Stimulated activated naive CD4-positive, alpha-beta T cell (primary cell): ENCODE measurements around the gene HACD1.
"Not testable (repeated sequence)": the region's sequence is repeated elsewhere in the genome, so short reads cannot be mapped to it uniquely, and the experiment has no call there.

Experiments used
- DNase-seq, 6 experiments: peaks; one replicate each; lab custom pipeline; 2025; lab: John Stamatoyannopoulos, UW

Gene HACD1

GRCh38 chr10:17643755-17644484 is 26.7 kb upstream of the HACD1 start, which contains the start of gene STAM:
TSS of gene STAM (plus strand) at chr10:17644151. CDS start at chr10:17644340, 189 bp downstream.
- peak; percentile 89 to 99 (median 92) for DNase-seq

DNA sequence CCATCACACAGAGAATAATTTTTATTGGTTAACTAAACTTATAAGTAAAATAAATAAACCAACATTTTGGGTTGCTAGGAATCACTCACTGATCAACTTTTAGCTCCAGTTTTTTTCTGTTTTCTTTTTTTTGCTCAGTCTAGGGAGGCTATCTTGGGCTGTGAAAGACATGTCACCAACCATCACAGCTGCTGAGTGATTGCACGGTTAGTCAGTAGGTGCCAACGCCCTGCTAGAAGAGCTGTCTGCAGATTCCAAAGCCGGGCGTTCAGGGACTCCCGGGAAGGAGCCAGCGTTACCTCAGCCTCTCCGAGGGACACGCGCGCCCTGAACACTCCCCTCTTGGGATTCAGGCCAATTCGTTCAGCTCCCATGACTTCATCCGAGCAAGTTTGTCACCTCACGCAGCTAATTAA is 26.2 kb upstream of the HACD1 start:
- no peak for DNase-seq

DNA sequence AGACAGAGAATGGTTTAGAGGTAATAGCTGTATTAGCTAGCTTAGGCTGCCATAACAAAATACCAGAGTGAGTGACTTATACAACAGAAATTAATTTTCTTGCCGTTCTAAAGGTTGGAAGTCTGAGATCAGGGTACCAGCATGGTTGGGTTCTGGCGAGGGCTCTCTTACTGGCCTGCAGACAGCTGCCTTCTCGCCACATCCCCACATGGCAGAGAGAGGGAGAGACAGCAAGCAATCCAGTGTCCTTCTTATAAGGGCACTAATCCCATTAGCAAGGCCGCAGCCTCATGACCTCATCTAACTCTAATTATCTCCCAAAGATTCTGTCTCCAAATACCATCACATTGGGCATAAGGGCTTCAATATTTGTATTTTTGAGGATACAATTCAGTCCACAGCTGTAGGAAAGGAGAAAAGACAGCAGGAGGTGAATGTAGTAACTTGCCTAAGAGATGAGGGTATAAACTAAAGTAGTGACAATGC is 23.2 kb upstream of the HACD1 start:
- DNase-seq: no peak

DNA sequence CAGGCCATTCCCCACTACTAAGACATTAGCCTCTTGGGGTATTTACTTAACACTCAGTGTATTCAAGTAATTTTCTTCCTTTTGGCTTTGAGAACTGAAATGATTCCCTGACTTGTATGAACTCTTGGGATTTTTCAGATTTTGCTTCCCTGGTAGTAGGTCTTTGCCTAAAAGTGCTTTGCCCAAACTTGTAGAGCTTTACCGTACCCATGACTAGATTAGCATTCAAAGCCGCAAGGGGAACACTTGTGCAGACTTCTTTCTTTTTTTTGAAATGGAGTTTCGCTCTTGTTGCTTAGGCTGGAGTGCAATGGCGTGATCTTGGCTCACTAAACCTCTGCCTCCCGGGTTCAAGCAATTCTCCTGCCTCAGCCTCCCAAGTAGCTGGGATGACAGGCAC is 20.7 kb upstream of the HACD1 start:
- no peak for DNase-seq

DNA sequence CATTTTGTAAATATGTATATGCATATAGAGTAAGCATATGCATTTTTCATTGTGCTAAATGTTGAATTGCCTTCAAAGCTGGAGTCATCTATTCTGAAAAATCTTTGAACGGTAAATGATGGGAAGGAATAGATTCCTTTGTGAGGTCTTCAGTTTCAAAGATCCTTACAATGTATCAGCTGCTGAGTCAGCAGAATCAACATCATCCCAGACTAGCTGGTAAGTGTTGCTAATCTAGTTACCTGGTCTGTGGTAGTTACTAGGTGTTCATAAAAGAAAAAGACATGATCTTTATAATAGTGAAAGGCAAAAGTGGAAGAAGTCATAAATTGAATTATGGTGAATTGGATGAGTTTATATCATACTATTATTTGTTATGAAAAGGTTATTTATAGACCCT is 16.2 kb upstream of the HACD1 start:
- no peak for DNase-seq

DNA sequence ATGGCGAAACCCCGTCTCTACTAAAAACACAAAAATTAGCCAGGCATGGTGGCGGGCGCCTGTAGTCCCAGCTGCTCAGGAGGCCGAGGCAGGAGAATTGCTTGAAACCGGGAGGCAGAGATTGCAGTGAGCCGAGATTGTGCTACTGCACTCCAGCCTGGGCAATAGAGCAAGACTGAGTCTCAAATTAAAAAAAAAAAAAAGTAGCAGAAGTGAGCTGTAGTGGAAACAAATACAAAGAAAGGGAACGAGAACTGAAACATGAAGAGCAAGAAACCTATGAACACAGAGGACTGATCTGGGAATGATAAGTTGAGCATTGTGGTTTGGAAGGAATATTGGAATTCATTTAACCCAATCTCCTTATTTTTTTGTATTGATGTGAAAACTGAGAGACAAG is 15.4 kb upstream of the HACD1 start:
- not testable (repeated sequence) for DNase-seq

DNA sequence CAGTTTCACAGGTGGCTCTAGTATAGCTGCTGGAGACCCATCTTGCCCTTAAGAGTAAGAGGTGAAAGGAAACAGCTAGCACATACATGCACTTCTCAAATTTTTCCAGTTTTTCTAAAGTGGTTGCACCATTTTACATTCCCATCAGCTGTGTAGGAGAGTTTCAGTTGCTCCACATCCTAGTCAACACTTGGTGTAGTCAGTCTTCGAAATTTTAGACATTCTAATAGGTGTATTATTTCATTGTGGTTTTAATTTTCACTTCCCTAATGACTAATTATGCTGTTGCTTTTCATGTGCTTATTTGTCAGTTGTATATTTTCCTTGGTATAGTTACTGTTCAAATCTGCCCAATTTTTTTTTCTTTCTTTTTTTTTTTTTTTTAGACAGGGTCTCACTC is 9.5 kb upstream of the HACD1 start:
- DNase-seq: no peak

- no peak for DNase-seq
These were observed 7.8 kb upstream of the HACD1 start for GRCh38 chr10:17624996-17625395.

- DNase-seq: no peak
These were observed 4.9 kb upstream of the HACD1 start for GRCh38 chr10:17622061-17622460.

- peak in 2 of 6 experiments; percentile 12 to 17 for DNase-seq
These were observed 657 bp downstream of the HACD1 start for GRCh38 chr10:17616403-17617030.

- no peak for DNase-seq
These were observed 7.6 kb downstream of the HACD1 start for GRCh38 chr10:17609523-17610079.

- peak in 3 of 6 experiments; percentile 8 to 68 (median 41) for DNase-seq
These were observed 9.4 kb downstream of the HACD1 start for GRCh38 chr10:17607603-17608332.

DNA sequence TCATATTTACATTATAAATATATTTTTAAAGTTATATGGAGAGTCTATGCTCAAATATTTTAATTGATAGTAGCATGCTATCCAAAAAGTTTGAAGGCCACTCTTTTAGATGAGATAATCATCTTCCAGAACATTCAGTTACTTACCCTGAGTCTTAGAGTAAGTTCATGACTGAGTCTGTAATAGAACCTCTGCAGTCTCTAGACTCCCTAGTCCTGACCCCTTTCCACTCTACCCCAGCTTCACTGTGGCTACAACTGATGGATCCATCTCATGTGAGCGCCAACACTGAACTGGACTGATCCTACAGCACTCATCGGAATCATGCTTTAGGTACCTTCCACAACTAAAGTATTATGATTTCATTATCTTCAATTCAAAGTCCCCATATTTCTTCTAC is 10.1 kb downstream of the HACD1 start:
- no peak for DNase-seq

GRCh38 chr10:17606547-17607040 is 10.6 kb downstream of the HACD1 start:
- DNase-seq: no peak

DNA sequence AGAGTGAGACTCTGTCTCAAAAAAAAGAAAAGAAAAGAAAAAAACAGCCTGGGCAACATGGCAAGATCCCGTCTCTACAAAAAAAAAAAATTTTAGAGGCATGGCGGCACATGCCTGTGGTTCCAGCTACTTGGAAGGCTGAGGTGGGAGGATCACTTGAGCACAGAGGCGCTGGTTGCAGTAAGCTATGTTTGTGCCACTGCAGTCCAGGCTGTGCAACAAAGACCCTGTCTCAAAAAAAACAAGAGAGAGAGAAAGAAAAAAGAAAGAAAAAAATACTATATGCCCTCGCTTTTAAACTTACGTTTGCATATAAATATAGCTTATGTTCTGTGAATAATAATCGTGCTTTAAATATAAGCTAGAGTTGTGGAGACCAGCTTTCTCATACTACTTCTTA is 11.2 kb downstream of the HACD1 start:
- no peak for DNase-seq

- DNase-seq: no peak
These were observed 18.1 kb downstream of the HACD1 start for GRCh38 chr10:17599089-17599488.

DNA sequence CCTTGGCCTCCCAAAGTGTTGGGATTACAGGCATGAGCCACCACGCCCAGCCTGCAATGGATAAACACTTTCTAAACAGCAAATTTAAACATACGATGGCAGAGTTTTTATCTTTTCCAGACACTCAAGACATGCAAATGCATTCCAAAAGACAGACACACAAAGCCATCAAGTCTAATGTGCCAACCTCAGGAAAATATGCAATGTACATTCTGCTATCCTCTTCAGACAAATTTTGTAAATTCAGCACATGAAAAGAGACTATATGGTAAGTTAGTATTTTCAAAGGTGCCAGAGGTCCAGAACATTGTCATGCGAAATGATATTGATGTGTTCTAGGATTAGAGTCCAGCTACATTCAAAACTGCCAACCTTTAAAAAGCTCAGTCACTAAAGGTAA is 19.8 kb downstream of the HACD1 start:
- no peak for DNase-seq

DNA sequence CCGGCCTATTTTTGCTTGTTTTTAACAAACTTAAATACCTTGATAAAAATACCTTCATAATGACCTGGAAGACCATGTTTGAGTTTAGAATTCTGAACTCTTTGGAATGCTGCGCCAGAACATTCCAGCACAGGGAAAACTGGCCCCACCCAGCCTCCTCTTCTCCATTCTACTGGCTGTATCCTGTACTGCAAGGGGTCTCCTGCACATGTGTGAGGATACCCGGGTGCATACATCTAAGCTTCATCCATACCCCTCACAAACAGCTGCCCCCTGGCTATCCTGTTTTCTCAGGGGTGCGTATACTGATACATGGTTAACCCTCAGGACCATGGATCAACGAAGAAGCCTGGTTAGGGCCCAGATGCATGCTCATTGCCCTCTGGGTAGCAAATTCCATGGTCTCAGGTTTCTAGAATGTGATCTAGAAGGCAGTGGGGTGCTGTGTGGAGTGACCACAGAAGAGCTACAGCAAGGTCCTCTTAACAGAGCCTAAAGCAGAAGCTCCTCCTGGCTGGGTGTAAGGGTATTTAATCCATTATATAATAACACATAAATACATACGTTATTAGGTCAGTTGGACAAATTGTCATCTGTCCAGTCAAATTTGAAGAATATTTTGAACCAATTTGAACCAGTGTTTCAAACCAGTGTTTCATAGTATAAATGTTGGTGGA is 26.1 kb downstream of the HACD1 start:
- no peak for DNase-seq

DNA sequence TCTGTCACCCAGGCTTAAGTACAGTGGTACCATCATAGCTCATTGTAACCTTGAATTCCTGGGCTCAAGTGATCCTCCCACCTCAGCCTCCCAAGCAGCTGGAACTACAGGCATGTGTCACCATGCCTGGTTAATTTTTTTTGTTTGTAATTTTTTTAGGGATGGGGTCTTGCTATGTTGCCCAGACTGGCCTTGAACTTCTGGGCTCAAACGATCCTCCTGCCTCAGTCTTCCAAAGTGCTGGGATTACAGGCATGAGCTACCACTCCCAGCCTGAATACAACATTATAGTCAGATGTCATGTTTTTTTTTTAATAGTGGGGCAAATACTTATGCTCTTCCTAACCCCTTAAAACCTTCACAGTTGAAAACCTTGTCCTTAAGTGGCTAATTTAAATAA is 27.9 kb downstream of the HACD1 start:
- not testable (repeated sequence) for DNase-seq

GRCh38 chr10:17588420-17588819 is 28.8 kb downstream of the HACD1 start:
- DNase-seq: no peak

GRCh38 chr10:17587321-17587720 is 29.9 kb downstream of the HACD1 start:
- DNase-seq: not testable (repeated sequence)

GRCh38 chr10:17586821-17587234 is 30.3 kb downstream of the HACD1 start:
- peak in 1 of 6 experiments; percentile 3 for DNase-seq
